ENCODE results near the gene PRTG.

DNA sequence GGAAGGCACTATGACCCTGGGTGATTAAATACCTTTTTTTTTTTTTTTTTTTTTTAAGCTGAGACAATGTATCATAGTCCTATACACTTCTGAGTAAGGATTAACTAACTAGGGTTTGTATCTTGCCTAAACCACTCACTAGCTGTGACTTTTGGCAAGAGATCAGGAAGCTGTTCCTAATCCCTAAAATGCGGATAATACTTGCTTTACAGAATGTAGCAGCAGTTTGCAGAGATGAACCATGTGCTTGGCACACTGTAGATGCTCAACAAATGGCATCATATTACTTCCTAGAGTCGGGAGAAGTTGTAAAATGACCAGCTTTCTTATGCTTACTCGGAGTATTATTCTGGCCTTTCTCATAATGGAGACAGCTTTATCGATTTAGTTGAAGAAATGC is 129.2 kb downstream of the PRTG start:
- no peak for TF ChIP-seq POLR2AphosphoS5 (IDR thresholded peaks at IDR 0.05; ENCODE audit: low read depth, low read length)
- no peak for TF ChIP-seq TAF1 (IDR thresholded peaks at IDR 0.05; ENCODE audit: borderline replicate concordance, insufficient read depth, low read length)
- no peak for TF ChIP-seq SIN3A (IDR thresholded peaks at IDR 0.05; ENCODE audit: borderline replicate concordance, insufficient read depth, low read length)
- TF ChIP-seq, protein P1, sequence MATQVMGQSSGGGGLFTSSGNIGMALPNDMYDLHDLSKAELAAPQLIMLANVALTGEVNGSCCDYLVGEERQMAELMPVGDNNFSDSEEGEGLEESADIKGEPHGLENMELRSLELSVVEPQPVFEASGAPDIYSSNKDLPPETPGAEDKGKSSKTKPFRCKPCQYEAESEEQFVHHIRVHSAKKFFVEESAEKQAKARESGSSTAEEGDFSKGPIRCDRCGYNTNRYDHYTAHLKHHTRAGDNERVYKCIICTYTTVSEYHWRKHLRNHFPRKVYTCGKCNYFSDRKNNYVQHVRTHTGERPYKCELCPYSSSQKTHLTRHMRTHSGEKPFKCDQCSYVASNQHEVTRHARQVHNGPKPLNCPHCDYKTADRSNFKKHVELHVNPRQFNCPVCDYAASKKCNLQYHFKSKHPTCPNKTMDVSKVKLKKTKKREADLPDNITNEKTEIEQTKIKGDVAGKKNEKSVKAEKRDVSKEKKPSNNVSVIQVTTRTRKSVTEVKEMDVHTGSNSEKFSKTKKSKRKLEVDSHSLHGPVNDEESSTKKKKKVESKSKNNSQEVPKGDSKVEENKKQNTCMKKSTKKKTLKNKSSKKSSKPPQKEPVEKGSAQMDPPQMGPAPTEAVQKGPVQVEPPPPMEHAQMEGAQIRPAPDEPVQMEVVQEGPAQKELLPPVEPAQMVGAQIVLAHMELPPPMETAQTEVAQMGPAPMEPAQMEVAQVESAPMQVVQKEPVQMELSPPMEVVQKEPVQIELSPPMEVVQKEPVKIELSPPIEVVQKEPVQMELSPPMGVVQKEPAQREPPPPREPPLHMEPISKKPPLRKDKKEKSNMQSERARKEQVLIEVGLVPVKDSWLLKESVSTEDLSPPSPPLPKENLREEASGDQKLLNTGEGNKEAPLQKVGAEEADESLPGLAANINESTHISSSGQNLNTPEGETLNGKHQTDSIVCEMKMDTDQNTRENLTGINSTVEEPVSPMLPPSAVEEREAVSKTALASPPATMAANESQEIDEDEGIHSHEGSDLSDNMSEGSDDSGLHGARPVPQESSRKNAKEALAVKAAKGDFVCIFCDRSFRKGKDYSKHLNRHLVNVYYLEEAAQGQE (IDR thresholded peaks at IDR 0.05; ENCODE audit: insufficient read depth in 1 of 2, low read depth in 2 of 2, low read length in 2 of 2), result no peak
- TF ChIP-seq FOXP2 (optimal IDR thresholded peaks at IDR 0.05; ENCODE audit: borderline replicate concordance, extremely low read depth, extremely low read length, insufficient read depth), result no peak
